ENCODE measurements around the gene PAFAH1B1.
"Not testable (repeated sequence)": the region's sequence is repeated elsewhere in the genome, so short reads cannot be mapped to it uniquely, and the experiment has no call there.

PAFAH1B1 gene

GRCh38 chr17:2636169-2636930 lies 42.9 kb downstream of the PAFAH1B1 start:
- no peak for DNase-seq

DNA sequence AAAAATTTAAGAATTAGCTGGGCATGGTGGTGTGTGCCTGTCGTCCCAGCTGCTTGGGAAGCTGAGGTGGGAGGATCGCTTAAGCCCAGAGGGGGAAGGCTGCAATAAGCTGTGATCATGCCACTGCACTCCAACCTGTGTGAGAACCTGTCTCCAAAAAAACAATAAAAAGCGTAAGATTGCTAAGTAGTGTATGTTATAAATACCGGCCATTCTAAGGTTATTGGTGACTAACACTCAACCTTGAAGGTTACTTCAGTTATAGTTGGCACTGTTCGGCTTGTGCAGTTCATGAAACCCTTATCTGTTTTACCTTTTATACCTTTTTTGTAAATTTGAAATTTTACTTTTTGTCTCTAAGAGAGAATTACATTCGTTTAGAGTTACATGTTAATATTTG lies 44.0 kb downstream of the PAFAH1B1 start:
- no peak for DNase-seq

- DNase-seq = no peak
These were observed 51.5 kb downstream of the PAFAH1B1 start for GRCh38 chr17:2644971-2645370.

DNA sequence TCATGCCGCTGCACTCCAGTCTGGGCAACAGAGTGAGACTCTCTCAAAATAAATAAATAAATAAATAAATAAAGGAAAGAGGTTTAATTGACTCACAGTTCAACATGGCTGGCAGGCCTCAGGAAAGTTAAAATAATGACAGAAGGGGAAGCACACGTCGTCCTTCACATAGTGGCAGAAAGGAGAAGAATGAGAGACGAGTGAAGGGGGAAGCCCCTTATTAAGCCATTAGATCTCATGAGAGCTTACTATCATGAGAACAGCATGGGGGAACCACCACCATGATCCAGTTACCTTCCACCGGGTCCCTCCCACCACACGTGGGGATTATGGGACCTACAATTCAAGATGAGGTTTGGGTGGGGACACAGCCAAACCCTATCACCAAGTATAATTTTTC lies 54.5 kb downstream of the PAFAH1B1 start:
- DNase-seq = no peak

DNA sequence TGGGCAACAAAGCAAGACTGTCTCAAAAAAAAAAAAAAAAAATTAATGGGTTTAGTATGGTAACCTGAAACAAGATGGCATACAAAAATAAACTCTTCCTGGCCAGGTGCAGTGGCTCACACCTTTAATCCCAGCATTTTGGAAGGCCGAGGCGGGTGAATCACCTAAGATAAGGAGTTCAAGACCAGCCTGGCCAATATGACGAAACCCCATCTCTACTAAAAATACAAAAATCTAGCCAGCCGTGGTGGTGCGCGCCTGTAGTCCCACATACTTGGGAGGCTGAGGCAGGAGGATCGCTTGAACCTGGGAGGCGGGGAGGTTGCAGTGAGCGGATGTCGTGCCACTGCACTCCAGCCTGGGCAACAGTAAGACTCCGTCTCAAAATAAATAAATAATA lies 55.7 kb downstream of the PAFAH1B1 start:
- no peak for DNase-seq

- not testable (repeated sequence) for DNase-seq
These were observed 59.5 kb downstream of the PAFAH1B1 start for GRCh38 chr17:2652911-2653310.

DNA sequence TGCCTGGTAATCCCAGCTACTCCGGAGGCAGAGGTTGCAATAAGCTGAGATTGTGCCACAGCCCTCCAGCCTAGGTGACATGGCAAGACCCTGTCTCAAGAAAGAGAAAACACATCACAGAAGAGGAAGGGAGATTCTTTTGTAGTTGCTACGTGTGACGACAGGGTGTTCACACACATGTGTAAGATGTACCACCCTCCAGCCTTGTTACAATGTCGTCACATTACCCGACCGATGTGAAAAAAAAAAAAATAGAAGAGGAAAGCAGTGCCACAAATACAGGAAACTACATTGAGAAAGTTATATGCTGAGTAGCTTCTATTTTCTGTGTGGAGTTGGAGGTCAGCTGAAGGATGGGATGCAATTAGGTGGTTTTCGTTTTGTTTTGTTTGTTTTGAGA lies 62.1 kb downstream of the PAFAH1B1 start:
- no peak for DNase-seq

- no peak for DNase-seq
These were observed 62.8 kb downstream of the PAFAH1B1 start for GRCh38 chr17:2656283-2656682.

- DNase-seq = not testable (repeated sequence)
These were observed 65.9 kb downstream of the PAFAH1B1 start for GRCh38 chr17:2659337-2659736.

DNA sequence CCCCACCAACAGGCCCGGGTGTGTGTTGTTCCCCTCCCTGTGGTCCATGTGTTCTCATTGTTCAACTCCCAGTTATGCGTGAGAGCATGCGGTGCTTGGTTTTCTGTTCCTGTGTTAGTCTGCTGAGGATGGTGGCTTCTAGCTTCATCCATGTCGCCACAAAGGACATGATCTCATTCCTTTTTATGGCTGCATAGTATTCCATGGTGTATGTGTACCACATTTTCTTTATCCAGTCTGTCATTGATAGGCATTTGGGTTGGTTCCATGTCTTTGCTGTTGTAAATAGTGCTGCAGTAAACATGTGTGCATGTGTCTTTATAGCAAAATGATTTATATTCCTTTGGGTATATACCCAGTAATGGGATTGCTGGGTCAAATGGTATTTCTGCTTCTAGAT lies 67.0 kb downstream of the PAFAH1B1 start:
- not testable (repeated sequence) for DNase-seq

DNA sequence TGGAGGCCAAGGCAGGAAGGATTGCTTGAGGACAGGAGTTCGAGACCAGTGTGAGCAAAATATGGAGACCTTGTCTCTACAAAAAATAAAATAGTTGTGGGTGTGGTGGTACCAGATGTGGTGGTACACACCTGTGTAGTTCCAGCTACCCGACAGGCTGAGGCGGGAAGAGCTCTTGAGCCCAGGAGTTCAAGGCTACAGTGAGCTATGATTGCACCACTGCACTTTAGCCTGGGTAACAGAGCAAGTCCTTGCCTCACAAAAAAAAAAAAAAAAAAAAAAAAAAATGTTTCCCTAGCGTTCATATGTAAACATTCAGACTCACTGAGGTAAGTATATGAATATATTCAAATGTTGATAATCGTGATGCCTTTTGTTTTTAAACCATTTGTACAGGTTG lies 78.6 kb downstream of the PAFAH1B1 start:
- DNase-seq = no peak

- DNase-seq = not testable (repeated sequence)
These were observed 85.8 kb downstream of the PAFAH1B1 start for GRCh38 chr17:2679247-2679646.

DNA sequence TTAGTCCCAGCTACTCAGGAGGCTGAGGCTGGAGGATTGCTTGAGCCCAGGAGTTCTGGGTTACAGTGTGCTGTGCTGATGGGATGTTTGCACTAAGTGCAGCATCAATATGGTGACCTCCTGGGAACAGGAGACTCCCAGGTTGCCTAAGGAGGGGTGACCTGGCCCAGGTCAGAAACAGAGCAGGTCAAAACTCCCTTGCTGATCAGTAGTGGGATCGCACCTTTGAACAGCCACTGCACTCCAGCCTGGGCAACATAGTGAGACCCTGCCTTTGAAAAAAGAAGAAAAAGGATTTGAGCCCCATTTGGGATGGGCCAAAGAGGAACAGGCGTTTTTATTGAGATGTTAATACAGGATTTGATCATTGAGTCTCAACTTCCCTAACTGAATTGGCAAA lies 87.5 kb downstream of the PAFAH1B1 start:
- DNase-seq = no peak

GRCh38 chr17:2681650-2682049 lies 88.2 kb downstream of the PAFAH1B1 start:
- DNase-seq = no peak

GRCh38 chr17:2682176-2682938 lies 88.9 kb downstream of the PAFAH1B1 start:
- DNase-seq = no peak

GRCh38 chr17:2683912-2684311 lies 90.5 kb downstream of the PAFAH1B1 start:
- DNase-seq = no peak

- no peak for DNase-seq
These were observed 91.1 kb downstream of the PAFAH1B1 start for GRCh38 chr17:2684549-2684948.

- DNase-seq = no peak
These were observed 92.2 kb downstream of the PAFAH1B1 start for GRCh38 chr17:2685696-2686095.

GRCh38 chr17:2687074-2687418 lies 93.6 kb downstream of the PAFAH1B1 start:
- no peak for DNase-seq

- DNase-seq = no peak
These were observed 95.2 kb downstream of the PAFAH1B1 start for GRCh38 chr17:2688351-2689342.

GRCh38 chr17:2689411-2690164 lies 96.1 kb downstream of the PAFAH1B1 start:
- DNase-seq = no peak

All from activated gamma-delta T cell treated with Interleukin-2 at 50 U/mL for 16 hours (primary cell).